ENCODE results near the gene CNKSR2.
"Not testable (repeated sequence)": the region's sequence is repeated elsewhere in the genome, so short reads cannot be mapped to it uniquely, and the experiment has no call there.

The CNKSR2 gene

GRCh38 chrX:21457718-21458117 lies 83.5 kb downstream of the CNKSR2 start:
- DNase-seq = no peak

- no peak for DNase-seq
Measured at GRCh38 chrX:21469071-21469470, 94.9 kb downstream of the CNKSR2 start.

GRCh38 chrX:21476909-21477308 lies 102.7 kb downstream of the CNKSR2 start:
- no peak for DNase-seq

- no peak for DNase-seq
Measured at GRCh38 chrX:21479695-21480270, 105.6 kb downstream of the CNKSR2 start.

- DNase-seq = no peak
Measured at GRCh38 chrX:21481761-21482160, 107.5 kb downstream of the CNKSR2 start.

GRCh38 chrX:21484051-21484450 lies 109.8 kb downstream of the CNKSR2 start:
- not testable (repeated sequence) for DNase-seq

- no peak for DNase-seq
Measured at GRCh38 chrX:21487832-21488231, 113.6 kb downstream of the CNKSR2 start.

GRCh38 chrX:21490341-21490740 lies 116.1 kb downstream of the CNKSR2 start:
- no peak for DNase-seq

- DNase-seq = no peak
Measured at GRCh38 chrX:21493226-21493830, 119.1 kb downstream of the CNKSR2 start.

- DNase-seq = no peak
Measured at GRCh38 chrX:21503593-21503992, 129.4 kb downstream of the CNKSR2 start.

- no peak for DNase-seq
Measured at GRCh38 chrX:21509912-21510311, 135.7 kb downstream of the CNKSR2 start.

GRCh38 chrX:21524008-21524407 lies 149.8 kb downstream of the CNKSR2 start:
- DNase-seq = no peak

- DNase-seq = no peak
Measured at GRCh38 chrX:21528076-21528475, 153.9 kb downstream of the CNKSR2 start.

GRCh38 chrX:21529771-21530170 lies 155.6 kb downstream of the CNKSR2 start:
- DNase-seq = no peak

GRCh38 chrX:21544642-21545041 lies 170.4 kb downstream of the CNKSR2 start:
- not testable (repeated sequence) for DNase-seq

- DNase-seq = no peak
Measured at GRCh38 chrX:21559417-21559816, 185.2 kb downstream of the CNKSR2 start.

GRCh38 chrX:21565025-21565424 lies 190.8 kb downstream of the CNKSR2 start:
- no peak for DNase-seq

GRCh38 chrX:21574793-21575192 lies 200.6 kb downstream of the CNKSR2 start:
- DNase-seq = no peak

GRCh38 chrX:21581479-21581878 lies 207.3 kb downstream of the CNKSR2 start:
- no peak for DNase-seq

GRCh38 chrX:21586001-21586400 lies 211.8 kb downstream of the CNKSR2 start:
- no peak for DNase-seq

GRCh38 chrX:21590012-21590776 lies 216.0 kb downstream of the CNKSR2 start:
- no peak for DNase-seq

GRCh38 chrX:21606002-21606401 lies 231.8 kb downstream of the CNKSR2 start:
- DNase-seq = no peak

GRCh38 chrX:21610168-21610567 lies 235.9 kb downstream of the CNKSR2 start:
- DNase-seq = no peak

GRCh38 chrX:21612154-21612553 lies 237.9 kb downstream of the CNKSR2 start:
- DNase-seq = no peak
